Sciatic nerve (tissue), 2 donors: Measurements from ENCODE around the gene SLC12A7. TPM values are rescaled to one million over a fixed set of nuclear protein-coding genes. Genes with fewer than 3 reads are reported as not detected.
"Not testable (repeated sequence)": the region's sequence is repeated elsewhere in the genome, so short reads cannot be mapped to it uniquely, and the experiment has no call there.

ENCODE experiments used
- ATAC-seq: fragments of 200-7000 bp; cut with Tn5 transposase; one replicate; pipeline ENCODE4 v1.9.1; 2020; ENCODE audit warnings: mild to moderate bottlenecking, moderate library complexity
- DNase-seq: peaks from one replicate; pipeline ENCODE4 v3.0.0-alpha.2; 2020; ENCODE audit warnings: low spot score
- intact Hi-C: fragments of 100-400 bp; cut with DNase I; formaldehyde crosslinking; loops from one replicate; pipeline ENCODE4 v1.14.2; 2022
- total RNA-seq: library from RNA; stranded (reverse); fragmentation: NEBNext Ultra II Directional; extraction: Animal tissue kit (Norgen Biotek cat#: 25700); gene quantifications from one replicate; pipeline ENCODE4 v1.2.1, GENCODE V29; 2021
- donor health status: DM: no; HTN: no; CAD: no.
- donor health status: DM: no; HTN: no; CAD: no.

Gene SLC12A7
- total RNA-seq, 1 donor from 2014 or later = 31.7 TPM

DNA sequence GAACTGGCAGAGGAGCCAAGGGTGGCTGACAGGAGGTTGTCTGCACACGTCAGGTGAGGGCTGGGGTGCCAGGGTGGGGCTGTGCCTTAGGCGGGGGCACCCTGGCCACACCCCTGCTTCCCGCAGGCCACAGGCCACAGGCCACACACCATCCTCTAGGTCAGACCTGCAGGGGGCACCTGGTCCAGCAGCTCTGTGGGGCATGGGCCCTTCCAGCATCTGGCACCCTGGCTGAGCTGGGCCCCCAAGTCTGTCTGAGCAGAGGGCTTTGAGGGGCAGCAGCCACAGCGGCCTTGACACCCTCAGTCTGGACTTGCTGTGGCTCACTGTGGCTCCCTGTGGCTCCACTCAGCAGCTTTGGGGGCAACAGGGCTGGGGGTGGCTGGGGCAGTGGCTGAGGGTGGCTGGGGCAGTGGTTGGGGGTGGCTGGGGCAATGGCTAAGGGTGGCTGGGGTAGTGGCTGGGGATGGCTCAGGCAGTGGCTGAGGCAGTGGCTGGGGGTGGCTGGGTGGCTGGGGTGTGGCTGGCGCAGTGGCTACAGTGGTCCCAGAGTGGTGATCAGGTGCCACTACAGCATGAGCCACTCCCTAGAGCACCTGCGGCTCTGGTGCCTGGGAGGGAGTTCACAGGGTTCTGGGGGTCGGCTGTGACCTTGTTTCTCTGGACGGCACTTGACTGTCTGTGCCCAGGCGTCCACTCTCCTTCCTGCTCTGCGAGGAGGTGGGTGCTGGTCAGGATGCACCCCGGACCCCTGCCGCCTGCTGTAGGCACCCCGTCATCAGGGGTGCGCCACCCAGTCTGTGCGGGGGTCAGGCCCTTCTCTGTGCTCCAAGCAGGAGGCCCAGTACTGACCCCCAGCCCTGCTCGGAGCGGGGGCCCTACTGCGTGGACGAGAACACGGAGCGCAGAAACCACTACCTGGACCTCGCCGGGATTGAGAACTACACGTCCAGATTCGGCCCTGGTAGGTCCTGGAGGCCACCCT lies 76.2 kb downstream of the SLC12A7 start:
- no peak for ATAC-seq

GRCh38 chr5:1034986-1035385 lies 76.9 kb downstream of the SLC12A7 start:
- ATAC-seq = no peak

More for the DNA sequence above, 76.2 kb downstream of the SLC12A7 start:
- intact Hi-C loops = no loop called here
- no peak for DNase-seq

GRCh38 chr5:1034421-1034905 lies 77.4 kb downstream of the SLC12A7 start:
- intact Hi-C loops = no loop called here
- DNase-seq = no peak
- no peak for ATAC-seq

More at GRCh38 chr5:1034986-1035385, 76.9 kb downstream of the SLC12A7 start:
- intact Hi-C loops = no loop called here
- no peak for DNase-seq

DNA sequence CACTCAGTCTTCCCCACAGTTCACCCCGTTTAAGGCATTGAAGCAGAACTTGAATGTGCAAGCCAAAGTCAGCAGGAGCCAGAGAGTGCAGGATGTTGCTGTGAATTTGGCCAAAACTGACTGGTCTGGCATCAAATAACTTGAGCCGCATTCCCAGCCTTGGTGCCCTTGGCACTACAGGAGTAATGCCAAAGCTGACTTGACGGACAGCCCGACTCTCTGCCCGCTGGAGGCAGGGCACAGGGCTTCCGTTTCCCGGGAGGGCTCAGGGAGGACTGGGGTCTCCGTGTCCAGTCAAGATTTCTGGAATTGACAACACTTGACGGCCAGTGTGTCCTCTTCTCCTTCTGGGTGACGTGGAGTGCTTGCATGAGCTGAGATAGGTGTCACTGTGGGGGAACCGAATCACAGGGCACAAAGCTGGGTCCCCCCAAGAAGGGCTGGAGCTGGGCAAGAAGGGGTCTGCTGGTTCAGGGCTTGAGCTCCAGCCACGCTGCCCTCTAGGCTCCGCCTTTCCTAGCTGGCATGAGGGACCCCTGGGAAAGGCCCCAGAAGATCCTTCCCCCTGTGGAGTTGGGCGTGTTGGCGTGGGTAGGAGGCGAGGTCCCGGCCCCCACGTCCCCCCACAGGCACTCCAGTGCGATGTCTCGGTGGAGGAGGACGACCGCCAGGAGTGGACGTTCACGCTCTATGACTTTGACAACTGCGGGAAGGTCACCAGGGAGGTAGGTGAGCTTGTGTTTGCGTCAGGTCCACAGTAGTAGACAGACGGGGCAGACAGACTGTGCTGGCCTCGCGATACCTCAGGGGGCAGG lies 78.0 kb downstream of the SLC12A7 start:
- intact Hi-C loops = no loop called here
- DNase-seq (no peak), ATAC-seq (no peak)

- no peak for DNase-seq
Measured at GRCh38 chr5:1033178-1033577, 78.7 kb downstream of the SLC12A7 start.

GRCh38 chr5:1032551-1033027 lies 79.3 kb downstream of the SLC12A7 start:
- no peak for ATAC-seq
- intact Hi-C loops = no loop called here

More at GRCh38 chr5:1033178-1033577, 78.7 kb downstream of the SLC12A7 start:
- ATAC-seq = no peak
- intact Hi-C loops = no loop called here

DNA sequence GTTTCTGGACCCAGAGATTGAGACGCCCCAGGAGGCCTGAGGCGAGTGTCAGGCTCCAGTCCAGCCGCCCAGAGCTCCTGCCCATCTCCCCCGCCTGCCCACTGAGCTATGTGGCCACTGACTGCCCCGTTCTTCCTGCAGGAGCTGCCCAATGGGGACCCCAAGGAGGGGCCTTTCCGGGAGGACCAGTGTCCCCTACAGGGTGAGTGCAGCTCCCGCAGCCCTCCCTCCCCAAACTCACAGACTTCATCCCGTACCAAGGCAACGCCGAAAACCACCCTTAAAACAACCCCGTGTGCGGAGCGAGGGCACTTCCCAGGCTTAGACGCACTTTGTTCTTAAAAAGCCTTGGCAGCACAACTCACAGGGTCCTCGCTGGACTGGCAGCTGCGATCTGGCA lies 79.9 kb downstream of the SLC12A7 start:
- DNase-seq (no peak), ATAC-seq (no peak)
- intact Hi-C loops = no loop called here

More at GRCh38 chr5:1032551-1033027, 79.3 kb downstream of the SLC12A7 start:
- DNase-seq = no peak

GRCh38 chr5:1031306-1031959 lies 80.4 kb downstream of the SLC12A7 start:
- ATAC-seq (no peak), DNase-seq (no peak)
- intact Hi-C loops = no loop called here

GRCh38 chr5:1030801-1031271 lies 81.0 kb downstream of the SLC12A7 start:
- ATAC-seq = no peak
- no peak for DNase-seq
- intact Hi-C loops = no loop called here

- ATAC-seq (no peak), DNase-seq (no peak)
- intact Hi-C loops = no loop called here
Measured at GRCh38 chr5:1029945-1030625, 81.8 kb downstream of the SLC12A7 start.

DNA sequence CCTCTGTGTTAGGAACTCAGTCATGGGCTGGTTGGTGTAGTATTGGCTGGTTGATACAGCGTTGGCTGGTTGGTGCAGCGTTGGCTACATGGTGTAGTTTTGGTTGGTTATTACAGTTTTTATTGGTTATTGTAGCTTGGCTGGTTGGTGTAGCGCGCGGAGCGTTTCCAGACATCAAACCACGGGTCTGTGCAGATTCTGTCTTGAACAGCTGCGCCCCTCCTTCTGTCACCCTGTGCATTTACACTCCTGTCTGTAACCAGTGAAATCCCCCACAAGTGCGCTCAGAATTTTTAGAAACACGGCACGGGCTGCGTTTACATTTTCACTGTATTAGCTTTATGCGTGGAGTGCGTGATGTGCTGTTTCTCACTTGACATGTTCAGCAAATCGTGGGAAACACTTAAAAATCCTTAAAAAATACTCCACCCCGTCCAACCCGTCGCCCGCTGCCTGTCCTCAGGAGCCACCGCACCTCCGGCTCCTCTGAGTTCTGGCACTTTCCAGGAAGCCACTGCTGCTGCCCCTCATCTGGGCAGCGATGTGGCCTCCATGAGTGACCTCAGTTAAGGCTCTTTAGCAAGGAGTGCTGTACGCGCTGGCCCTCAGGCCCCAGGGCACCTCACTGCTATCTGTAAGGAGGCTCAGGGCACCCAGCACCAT lies 82.5 kb downstream of the SLC12A7 start:
- intact Hi-C loops = no loop called here

DNA sequence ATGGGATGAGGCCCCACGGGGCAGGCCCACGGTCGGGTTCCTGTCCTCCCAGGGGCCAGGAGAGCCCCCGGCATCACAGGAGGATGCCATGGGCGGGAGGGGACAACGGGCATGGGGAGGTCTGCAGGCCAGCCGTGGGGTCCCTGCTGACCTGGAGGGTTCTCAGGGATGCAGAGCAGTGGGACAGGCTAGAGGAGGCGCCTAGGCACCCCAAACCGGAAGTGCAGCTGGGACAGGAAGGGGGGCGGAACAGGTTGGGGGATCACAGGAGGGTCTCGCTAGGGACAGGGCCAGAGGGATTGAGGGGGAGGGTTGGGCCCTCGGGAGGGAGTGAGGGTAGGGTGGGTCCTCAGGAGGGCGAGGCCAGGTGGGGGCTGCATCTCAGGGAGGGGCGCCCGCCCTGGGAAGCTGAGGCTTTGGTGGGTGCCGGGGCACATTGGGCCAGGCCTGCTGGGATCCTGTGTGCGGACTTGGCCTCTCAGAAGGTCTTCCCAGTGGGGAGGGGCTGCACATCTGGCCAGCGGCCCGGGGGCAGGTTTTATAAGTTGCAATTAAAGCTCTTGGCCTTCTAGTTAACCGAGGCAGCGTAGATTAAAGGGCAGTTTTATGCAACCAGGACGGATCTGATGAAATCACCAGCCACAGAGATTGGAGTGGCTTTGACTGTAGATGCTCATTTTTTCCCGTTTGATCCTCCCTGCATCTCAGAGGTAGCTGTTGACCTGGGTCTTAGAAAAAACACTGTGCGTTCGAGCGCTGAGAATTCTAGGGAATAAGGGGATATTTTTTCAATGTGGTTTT lies 83.2 kb downstream of the SLC12A7 start:
- no peak for ATAC-seq
- intact Hi-C loops = no loop called here
- DNase-seq = no peak

More for the DNA sequence above, 82.5 kb downstream of the SLC12A7 start:
- no peak for ATAC-seq
- no peak for DNase-seq

- no peak for DNase-seq
- no peak for ATAC-seq
- intact Hi-C loops = no loop called here
Measured at GRCh38 chr5:1027631-1028441, 84.0 kb downstream of the SLC12A7 start.

GRCh38 chr5:1026700-1027621 lies 84.9 kb downstream of the SLC12A7 start:
- ATAC-seq (peak; percentile 10), DNase-seq (no peak)
- intact Hi-C loops = no loop called here

DNA sequence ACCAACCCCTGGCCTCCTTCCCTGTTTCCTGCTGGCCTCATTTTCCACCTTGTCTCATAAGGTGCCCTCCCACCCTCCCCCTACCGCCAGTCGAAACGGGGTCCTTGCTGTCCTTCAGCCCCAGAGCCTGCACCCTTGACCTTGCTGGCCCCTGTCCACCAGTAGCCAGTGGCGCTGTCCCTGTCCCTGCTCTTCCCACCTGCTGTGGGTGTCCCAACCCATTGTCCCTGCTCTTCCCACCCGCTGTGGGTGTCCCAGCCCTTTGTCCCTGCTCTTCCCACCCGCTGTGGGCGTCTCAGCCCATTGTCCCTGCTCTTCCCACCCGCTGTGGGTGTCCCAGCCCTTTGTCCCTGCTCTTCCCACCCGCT lies 89.9 kb downstream of the SLC12A7 start:
- ATAC-seq, intact Hi-C loops, DNase-seq: not testable (repeated sequence)
